Measurements from ENCODE around the gene OPTC.

The OPTC gene

DNA sequence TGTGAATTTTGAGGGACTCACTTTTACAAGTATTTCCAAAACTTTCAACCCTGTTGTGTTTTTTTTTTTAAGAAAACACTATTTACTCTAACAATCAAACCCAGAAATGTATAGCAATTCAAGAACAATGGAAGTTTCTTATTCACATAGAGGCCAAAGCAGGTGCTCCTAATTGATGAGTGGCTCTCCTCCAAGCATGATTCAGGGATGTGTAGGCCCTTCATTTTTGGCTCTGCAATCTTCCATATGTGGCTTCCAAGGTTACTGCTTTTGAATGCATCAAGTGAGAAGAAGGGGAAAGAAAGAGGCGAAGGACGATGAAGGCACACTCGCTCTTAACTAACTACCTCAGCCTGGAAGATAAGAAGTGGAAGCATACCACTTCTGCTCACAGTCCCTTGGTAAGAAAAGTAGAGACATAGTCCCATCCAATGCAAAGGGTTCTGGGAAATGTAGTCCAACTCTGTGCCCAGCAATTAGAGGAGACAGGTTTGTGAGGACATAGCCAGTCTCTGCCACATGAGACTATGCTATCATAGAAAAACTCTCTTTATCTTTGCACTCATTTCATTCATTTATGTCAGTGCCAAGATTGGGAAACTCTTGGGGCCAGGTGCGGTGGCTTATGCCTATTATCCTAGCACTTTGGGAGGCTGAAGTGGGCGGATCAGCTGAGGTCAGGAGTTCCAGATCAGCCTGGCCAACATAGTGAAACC, 46.0 kb downstream of the OPTC start:
- no peak for DNase-seq (ENCODE audit: low read depth)
- TF ChIP-seq, protein P1, sequence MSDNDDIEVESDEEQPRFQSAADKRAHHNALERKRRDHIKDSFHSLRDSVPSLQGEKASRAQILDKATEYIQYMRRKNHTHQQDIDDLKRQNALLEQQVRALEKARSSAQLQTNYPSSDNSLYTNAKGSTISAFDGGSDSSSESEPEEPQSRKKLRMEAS (IDR thresholded peaks at IDR 0.05; ENCODE audit: low read depth, low read length): no peak
- TF ChIP-seq MYC (IDR thresholded peaks at IDR 0.05; ENCODE audit: low read depth, low read length) (no peak), POLR2A (IDR thresholded peaks at IDR 0.05; ENCODE audit: extremely low read depth, insufficient read length) (no peak)
- TF ChIP-seq, protein P2, sequence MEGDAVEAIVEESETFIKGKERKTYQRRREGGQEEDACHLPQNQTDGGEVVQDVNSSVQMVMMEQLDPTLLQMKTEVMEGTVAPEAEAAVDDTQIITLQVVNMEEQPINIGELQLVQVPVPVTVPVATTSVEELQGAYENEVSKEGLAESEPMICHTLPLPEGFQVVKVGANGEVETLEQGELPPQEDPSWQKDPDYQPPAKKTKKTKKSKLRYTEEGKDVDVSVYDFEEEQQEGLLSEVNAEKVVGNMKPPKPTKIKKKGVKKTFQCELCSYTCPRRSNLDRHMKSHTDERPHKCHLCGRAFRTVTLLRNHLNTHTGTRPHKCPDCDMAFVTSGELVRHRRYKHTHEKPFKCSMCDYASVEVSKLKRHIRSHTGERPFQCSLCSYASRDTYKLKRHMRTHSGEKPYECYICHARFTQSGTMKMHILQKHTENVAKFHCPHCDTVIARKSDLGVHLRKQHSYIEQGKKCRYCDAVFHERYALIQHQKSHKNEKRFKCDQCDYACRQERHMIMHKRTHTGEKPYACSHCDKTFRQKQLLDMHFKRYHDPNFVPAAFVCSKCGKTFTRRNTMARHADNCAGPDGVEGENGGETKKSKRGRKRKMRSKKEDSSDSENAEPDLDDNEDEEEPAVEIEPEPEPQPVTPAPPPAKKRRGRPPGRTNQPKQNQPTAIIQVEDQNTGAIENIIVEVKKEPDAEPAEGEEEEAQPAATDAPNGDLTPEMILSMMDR (IDR thresholded peaks at IDR 0.05; ENCODE audit: low read depth, low read length): no peak

DNA sequence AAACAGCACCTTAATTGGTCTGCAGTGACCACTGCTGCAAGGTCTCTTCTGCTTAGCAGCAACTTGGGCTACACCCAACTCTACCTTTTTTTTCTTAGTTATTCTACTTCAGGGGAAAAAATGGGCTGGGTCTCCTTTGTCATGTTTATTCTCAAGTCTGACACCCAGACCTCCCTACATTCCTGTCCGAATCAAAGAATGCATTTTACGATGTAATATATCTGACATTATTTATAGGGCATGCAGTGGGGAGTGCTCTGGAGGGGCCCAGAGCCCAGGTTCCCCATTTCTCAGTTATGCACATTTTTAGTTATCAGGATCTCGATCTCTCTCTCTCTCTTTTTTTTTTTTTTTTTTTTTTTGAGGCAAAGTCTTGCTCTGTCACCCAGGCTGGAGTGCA, 50.5 kb downstream of the OPTC start:
- no peak overlapping the region for H3K4me3 ChIP-seq (ENCODE audit: low read depth, low read length)
- no peak for TF ChIP-seq POLR2A (IDR thresholded peaks at IDR 0.05; ENCODE audit: extremely low read depth, insufficient read length)
- TF ChIP-seq MYC (IDR thresholded peaks at IDR 0.05; ENCODE audit: low read depth, low read length): no peak
- TF ChIP-seq, protein P2 (IDR thresholded peaks at IDR 0.05; ENCODE audit: low read depth, low read length): no peak
- TF ChIP-seq, protein P1 (IDR thresholded peaks at IDR 0.05; ENCODE audit: low read depth, low read length): no peak
- no peak for DNase-seq (ENCODE audit: low read depth)

More for the DNA sequence above, 46.0 kb downstream of the OPTC start:
- H3K4me3 ChIP-seq (ENCODE audit: low read depth, low read length): no peak overlapping the region

DNA sequence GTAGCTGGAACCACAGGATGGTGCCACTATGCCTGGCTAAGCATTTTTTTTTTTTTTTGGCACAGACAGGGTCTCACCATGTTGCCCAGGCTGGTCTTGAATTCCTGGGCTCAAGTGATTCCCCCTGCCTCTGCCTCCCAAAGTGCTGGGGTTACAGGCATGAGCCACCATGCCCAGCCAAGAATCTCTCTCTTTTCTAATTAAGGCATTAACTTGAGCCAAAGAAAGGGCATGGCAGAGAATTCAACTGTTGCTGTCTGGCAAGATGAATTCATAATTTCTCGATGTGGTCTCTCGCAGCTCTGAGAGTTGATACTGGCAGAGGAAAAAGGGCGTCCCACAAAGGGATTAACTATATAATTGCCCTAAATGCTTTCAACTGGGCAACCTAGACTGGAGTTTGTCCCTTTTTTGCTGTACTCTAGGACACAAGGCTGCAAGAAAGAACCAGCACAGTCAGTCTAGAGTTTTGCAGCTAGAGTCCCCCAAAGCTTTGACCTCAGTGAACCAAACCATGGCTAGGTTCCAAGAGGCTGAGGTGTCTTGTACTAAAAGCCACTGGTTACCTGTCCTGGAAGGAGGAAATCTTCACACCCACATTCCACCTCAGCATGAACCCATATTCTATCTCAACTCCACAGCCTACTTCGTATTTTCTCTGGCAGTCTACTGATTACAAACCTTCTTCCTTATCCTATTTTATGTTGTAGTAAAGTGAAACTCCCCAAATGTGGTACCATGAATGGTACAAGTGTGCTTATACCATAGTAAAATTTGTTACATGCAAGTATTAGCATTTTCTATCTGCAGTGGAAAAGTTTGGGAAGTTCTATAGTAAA, 51.2 kb downstream of the OPTC start:
- H3K4me3 ChIP-seq (ENCODE audit: low read depth, low read length): no peak overlapping the region
- no peak for TF ChIP-seq POLR2A (IDR thresholded peaks at IDR 0.05; ENCODE audit: extremely low read depth, insufficient read length)
- TF ChIP-seq, protein P2 (IDR thresholded peaks at IDR 0.05; ENCODE audit: low read depth, low read length): no peak
- TF ChIP-seq, protein P1 (IDR thresholded peaks at IDR 0.05; ENCODE audit: low read depth, low read length): no peak
- TF ChIP-seq MYC (IDR thresholded peaks at IDR 0.05; ENCODE audit: low read depth, low read length): no peak
- DNase-seq (ENCODE audit: low read depth): no peak

DNA sequence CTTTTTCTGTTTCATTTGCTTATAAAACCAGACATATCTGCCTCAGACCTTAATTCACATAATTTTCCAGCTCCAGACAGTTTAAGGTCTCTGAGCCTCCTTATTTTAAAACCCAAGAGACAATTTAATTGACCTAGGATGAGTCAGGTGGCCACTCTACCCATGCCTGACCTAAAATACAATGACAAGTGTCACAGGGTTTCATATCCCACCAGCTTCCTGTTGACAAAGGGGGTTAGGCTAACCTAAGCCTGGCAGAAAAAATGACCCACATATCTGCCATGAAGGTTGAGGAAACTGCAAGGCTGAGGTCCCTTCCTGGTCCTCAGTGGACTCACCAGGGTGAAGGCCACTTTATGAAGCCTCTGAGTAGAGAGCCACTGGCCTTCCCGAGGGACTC, 52.3 kb downstream of the OPTC start:
- TF ChIP-seq, protein P2 (IDR thresholded peaks at IDR 0.05; ENCODE audit: low read depth, low read length): no peak
- TF ChIP-seq POLR2A (IDR thresholded peaks at IDR 0.05; ENCODE audit: extremely low read depth, insufficient read length): no peak
- no peak for TF ChIP-seq MYC (IDR thresholded peaks at IDR 0.05; ENCODE audit: low read depth, low read length)
- TF ChIP-seq, protein P1 (IDR thresholded peaks at IDR 0.05; ENCODE audit: low read depth, low read length): no peak
- no peak for DNase-seq (ENCODE audit: low read depth)
- no peak overlapping the region for H3K4me3 ChIP-seq (ENCODE audit: low read depth, low read length)

DNA sequence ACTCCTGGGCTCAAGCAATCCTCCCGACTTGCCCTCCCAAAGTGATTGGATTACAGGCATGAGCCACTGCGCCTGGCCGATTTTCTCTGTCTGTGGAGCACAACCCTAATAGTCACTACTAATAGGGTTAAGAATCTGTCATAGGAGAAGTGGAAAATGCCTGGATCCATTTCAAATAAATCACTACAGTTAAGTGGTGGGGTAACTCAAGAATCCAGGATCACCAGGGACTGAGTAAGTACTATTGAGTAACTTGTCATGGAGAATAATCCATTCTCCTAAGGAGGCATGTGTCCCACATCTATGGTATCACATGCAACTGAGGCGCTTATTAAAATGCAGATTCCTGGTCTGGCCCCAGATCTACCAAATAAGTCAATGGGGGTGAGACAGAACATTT, 53.2 kb downstream of the OPTC start:
- DNase-seq (ENCODE audit: low read depth): no peak
- TF ChIP-seq POLR2A (IDR thresholded peaks at IDR 0.05; ENCODE audit: extremely low read depth, insufficient read length) (no peak), MYC (IDR thresholded peaks at IDR 0.05; ENCODE audit: low read depth, low read length) (no peak)
- TF ChIP-seq, protein P1 (IDR thresholded peaks at IDR 0.05; ENCODE audit: low read depth, low read length): no peak
- TF ChIP-seq, protein P2 (IDR thresholded peaks at IDR 0.05; ENCODE audit: low read depth, low read length): no peak
- no peak overlapping the region for H3K4me3 ChIP-seq (ENCODE audit: low read depth, low read length)

All from NB4 (cell line).